Psoas muscle (tissue), 8 donors: ENCODE measurements around the gene TSSK6. TPM values are rescaled to one million over a fixed set of nuclear protein-coding genes. Genes with fewer than 3 reads are reported as not detected.
A peak's percentile ranks its signal among the peaks of the same experiment; 100 is the strongest.

Source experiments
- ATAC-seq, 4 donors: fragments of 200-7000 bp; cut with Tn5 transposase; one replicate each; pipeline ENCODE4 v1.9.1; 2020; ENCODE audit warnings: moderate library complexity in 3 of 4, mild to moderate bottlenecking in 2 of 4
- DNase-seq, 2 donors: peaks; one replicate each; pipeline ENCODE4 v3.0.0-alpha.2; 2020
- H3K27ac ChIP-seq: fragments of 200-600 bp; one replicate; pipeline ENCODE4 v1.8.0; 2022
- H3K27me3 ChIP-seq, 3 donors: fragments of 200-600 bp in 1 of 3; one replicate each; pipeline versions ENCODE4 v1.6.1 to v1.8.0; 2013 to 2022; ENCODE audit warnings: low read length in 2 of 3, mild to moderate bottlenecking in 2 of 3, moderate library complexity in 1 of 3; ENCODE audit not compliant: insufficient read depth in 3 of 3
- H3K36me3 ChIP-seq, 2 donors: fragments of 200-600 bp in 1 of 2; one replicate each; pipeline versions ENCODE4 v1.6.1 to v1.8.0; 2013 to 2022; ENCODE audit warnings: low read depth in 1 of 2, mild to moderate bottlenecking in 1 of 2, moderate library complexity in 1 of 2; ENCODE audit not compliant: insufficient read depth in 1 of 2
- H3K4me1 ChIP-seq: fragments of 200-600 bp; one replicate; pipeline ENCODE4 v1.8.0; 2022
- H3K4me3 ChIP-seq: fragments of 200-600 bp; one replicate; pipeline ENCODE4 v1.8.0; 2022; ENCODE audit warnings: mild to moderate bottlenecking
- H3K9me3 ChIP-seq: fragments of 200-600 bp; one replicate; pipeline ENCODE4 v1.8.0; 2022
- CTCF ChIP-seq: fragments of 200-600 bp; IDR thresholded peaks from one replicate; pipeline ENCODE4 v1.8.0; 2022; ENCODE audit warnings: antibody characterized with exemption
- WGBS, 3 donors: extraction: QIAGEN DNeasy Blood & Tissue Kit; methylation state at CpG; one replicate each; pipeline versions ENCODE4 v1.1.6 to v1.1.7; 2013; 5-methylcytosine and 5-hydroxymethylcytosine counted together
- intact Hi-C, 2 donors: fragments of 100-400 bp; cut with DNase I; formaldehyde crosslinking; loops; one replicate each; pipeline versions ENCODE4 v1.11.0 to v1.14.2; 2022
- polyA plus RNA-seq, 3 donors: library from polyadenylated mRNA; stranded (reverse); fragments of 200-250 nt; gene quantifications; one replicate each; pipeline ENCODE4 v1.2.3, GENCODE V29; 2013
- total RNA-seq, 4 donors: library from RNA; stranded (reverse); fragmentation: NEBNext Ultra II Directional in 2 of 4; extraction: Animal tissue kit (Norgen Biotek cat#: 25700) in 2 of 4; gene quantifications; one replicate each; pipeline versions ENCODE4 v1.2.1 to v1.2.4, GENCODE V29; 2021 to 2023
- donor health status: healthy with polysubstance abuse.
- donor health status: DM: no; HTN: no; CAD: no; lungs with moderate emphysema.
- donor health status: Bipolar disorder and iron deficiency.
- donor health status: healthy.
- donor health status: DM: yes; HTN: yes; CAD: no.
- donor health status: DM: no; HTN: no; CAD: no.
- donor health status: DM: no; HTN: no; CAD: no.
- donor health status: DM: yes; HTN: yes; CAD: no.

Gene TSSK6
- total and polyA plus RNA-seq, 7 donors = 0.37 to 3.2 (median 0.99) TPM; not detected in 1

DNA sequence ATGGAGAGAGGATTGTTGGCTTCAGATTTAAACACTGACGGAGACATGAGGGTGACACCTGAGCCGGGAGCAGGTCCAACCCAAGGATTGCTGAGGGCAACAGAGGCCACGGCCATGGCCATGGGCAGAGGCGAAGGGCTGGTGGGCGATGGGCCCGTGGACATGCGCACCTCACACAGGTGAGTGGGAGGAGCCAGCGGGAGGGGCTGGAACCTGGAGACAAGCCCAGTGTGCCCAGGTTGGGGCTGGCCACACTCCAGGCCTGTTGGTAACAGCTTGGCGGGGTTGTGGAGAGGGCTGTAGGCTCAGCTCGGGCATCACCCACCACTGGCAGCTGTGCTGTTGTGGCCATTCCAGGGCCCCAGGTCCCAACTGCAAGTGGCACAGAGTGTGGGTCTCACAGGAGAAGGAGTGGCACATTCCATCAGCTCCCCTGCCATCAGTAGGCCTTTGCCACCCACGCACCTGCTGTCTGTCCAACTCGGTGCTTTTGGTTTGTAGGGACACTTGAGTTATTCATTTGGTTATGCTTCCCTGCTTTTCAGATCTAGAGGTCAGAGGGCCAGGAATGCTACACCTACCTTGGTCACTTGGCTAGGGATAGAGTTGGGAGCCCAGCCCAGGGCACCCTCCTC lies 49.8 kb downstream of the TSSK6 start:
- H3K27ac ChIP-seq = peak overlapping the region; percentile 81

GRCh38 chr19:19464339-19465098 lies 50.8 kb downstream of the TSSK6 start:
- DNase-seq (peak in 1 of 2 donors; percentile 34), ATAC-seq (no peak)
- Histone ChIP-seq H3K4me1 (peaks cover 52% of the 10 kb centered on the region), H3K27ac (peak overlapping the region; percentile 81), H3K36me3 (peaks cover 3 to 22% of the 10 kb centered on the region in 2 donors), H3K27me3 (no peaks in the 10 kb centered on the region), H3K9me3 (peaks cover 19% of the 10 kb centered on the region), H3K4me3 (peak overlapping the region; percentile 5)
- intact Hi-C loops = no loop called here
- 34 to 47% (median 46%) methylated on average over 13 of the region's 13 CpGs for WGBS, 3 donors
- TF ChIP-seq CTCF = no peak

More for the DNA sequence above, 49.8 kb downstream of the TSSK6 start:
- Histone ChIP-seq H3K4me3 (no peak overlapping the region), H3K4me1 (peaks cover 42% of the 10 kb centered on the region), H3K36me3 (peaks cover 3 to 22% of the 10 kb centered on the region in 2 donors), H3K27me3 (no peaks in the 10 kb centered on the region), H3K9me3 (peaks cover 19% of the 10 kb centered on the region)
- intact Hi-C loops = no loop called here
- ATAC-seq (no peak), DNase-seq (peak in 1 of 2 donors; percentile 45)
- no peak for TF ChIP-seq CTCF
- 73 to 84% (median 81%) methylated on average over 12 of the region's 12 CpGs for WGBS, 3 donors

Other genes with a start within 250 kb of the TSSK6 start
- gene TM6SF2, start 242.2 kb downstream of the TSSK6 start, total RNA-seq = under 1 TPM in 1 of 4 donors, not detected in 3; 0.14 TPM
- gene TM6SF2, start 242.2 kb downstream of the TSSK6 start, polyA plus RNA-seq = under 1 TPM in 1 of 3 donors, not detected in 2; 0.29 TPM
- gene SUGP1, start 195.0 kb downstream of the TSSK6 start, total RNA-seq = 10 to 100 TPM; 25.8 to 35.8 (median 29.0) TPM
- gene SUGP1, start 195.0 kb downstream of the TSSK6 start, polyA plus RNA-seq = 10 to 100 TPM; 20.6 to 26.3 (median 24.6) TPM
- gene MAU2, start 194.7 kb downstream of the TSSK6 start, total RNA-seq = 10 to 100 TPM; 26.2 to 55.1 (median 40.1) TPM
- gene MAU2, start 194.7 kb downstream of the TSSK6 start, polyA plus RNA-seq = 10 to 100 TPM; 12.3 to 20.3 (median 18.4) TPM
- gene GATAD2A, start 109.9 kb downstream of the TSSK6 start, total RNA-seq = 10 to 100 TPM; 25.3 to 65.9 (median 55.6) TPM
- gene GATAD2A, start 109.9 kb downstream of the TSSK6 start, polyA plus RNA-seq = 10 to 100 TPM; 18.5 to 43.4 (median 32.5) TPM
- 100 to 1,000 TPM; 438 to 648 (median 574) TPM for gene NDUFA13, start 677 bp upstream of the TSSK6 start, total RNA-seq
- 100 to 1,000 TPM; 274 to 597 (median 487) TPM for gene NDUFA13, start 677 bp upstream of the TSSK6 start, polyA plus RNA-seq
- gene YJEFN3, start 13.4 kb upstream of the TSSK6 start, total RNA-seq = 1 to 10 TPM; 1.1 to 2.4 (median 1.3) TPM
- gene YJEFN3, start 13.4 kb upstream of the TSSK6 start, polyA plus RNA-seq = 1 to 10 TPM in 2 of 3 donors, under 1 TPM in 1; 1.00 to 2.9 (median 1.4) TPM
- not detected for gene CILP2, start 22.7 kb upstream of the TSSK6 start, total RNA-seq
- under 1 TPM in 1 of 3 donors, not detected in 2; 0.03 TPM for gene CILP2, start 22.7 kb upstream of the TSSK6 start, polyA plus RNA-seq
- under 1 TPM in 1 of 4 donors, not detected in 3; 0.17 TPM for gene PBX4, start 103.1 kb upstream of the TSSK6 start, total RNA-seq
- under 1 TPM in 2 of 3 donors, not detected in 1; 0.06 to 0.08 TPM for gene PBX4, start 103.1 kb upstream of the TSSK6 start, polyA plus RNA-seq
- 1 to 10 TPM in 1 of 4 donors, under 1 TPM in 3; 0.42 to 1.5 (median 0.55) TPM for gene LPAR2, start 112.7 kb upstream of the TSSK6 start, total RNA-seq
- under 1 TPM; 0.08 to 0.38 (median 0.27) TPM for gene LPAR2, start 112.7 kb upstream of the TSSK6 start, polyA plus RNA-seq
- 1 to 10 TPM; 1.4 to 2.3 (median 1.8) TPM for gene GMIP, start 128.1 kb upstream of the TSSK6 start, total RNA-seq
- gene GMIP, start 128.1 kb upstream of the TSSK6 start, polyA plus RNA-seq = 1 to 10 TPM in 1 of 3 donors, under 1 TPM in 2; 0.51 to 1.1 (median 0.83) TPM
- gene ATP13A1, start 148.1 kb upstream of the TSSK6 start, total RNA-seq = 10 to 100 TPM; 17.5 to 27.5 (median 21.4) TPM
- gene ATP13A1, start 148.1 kb upstream of the TSSK6 start, polyA plus RNA-seq = 10 to 100 TPM; 15.4 to 23.8 (median 20.6) TPM
- 1 to 10 TPM; 1.5 to 3.1 (median 1.9) TPM for gene ZNF101, start 153.3 kb upstream of the TSSK6 start, total RNA-seq
- 1 to 10 TPM; 2.1 to 3.8 (median 2.5) TPM for gene ZNF101, start 153.3 kb upstream of the TSSK6 start, polyA plus RNA-seq
- 1 to 10 TPM; 1.5 to 3.4 (median 2.1) TPM for gene ZNF14, start 217.6 kb upstream of the TSSK6 start, total RNA-seq
- 1 to 10 TPM; 1.0 to 2.1 (median 1.7) TPM for gene ZNF14, start 217.6 kb upstream of the TSSK6 start, polyA plus RNA-seq